IMR-90 (cell line): ENCODE data around the gene ACACB. TPM values are rescaled to one million over a fixed set of nuclear protein-coding genes. Genes with fewer than 3 reads are reported as not detected.

Experiments
- ATAC-seq: fragments of 200-7000 bp; cut with Tn5 transposase; 2 replicates; pipeline ENCODE4 v1.9.1; 2020; ENCODE audit warnings: low read depth, mild to moderate bottlenecking, moderate library complexity
- BruUV-seq: library from RNA; stranded (reverse); fragments of 400-500 nt; replicated peaks from 2 replicates; lab custom pipeline; 2021; lab: Mats Ljungman, UMichigan
- CTCF ChIA-PET: fragments of 300-600 bp; formaldehyde crosslinking; extraction: SDS; loops from one replicate; lab custom pipeline; 2021; ENCODE audit warnings: antibody characterized with exemption; lab: Yijun Ruan, JAX
- POLR2A ChIA-PET: fragments of 300-600 bp; sonication (Branson Sonifier 250); formaldehyde crosslinking; loops from one replicate; lab custom pipeline; 2022; ENCODE audit warnings: antibody characterized with exemption; ENCODE audit not compliant: unreplicated experiment; lab: Charles Lee
- DNase-seq: peaks from one replicate; pipeline ENCODE4 v3.0.0; 2013
- H2AFZ ChIP-seq: replicated peaks from 2 replicates; pipeline ENCODE3; 2013; ENCODE audit warnings: low read length, mild to moderate bottlenecking; ENCODE audit not compliant: poor library complexity
- H2AK5ac ChIP-seq: 2 replicates; pipeline ENCODE4 v1.6.1; 2013; ENCODE audit warnings: low read depth, low read length, inconsistent platforms
- H2AK9ac ChIP-seq: replicated peaks from 2 replicates; pipeline ENCODE3; 2013; ENCODE audit warnings: mild to moderate bottlenecking, low read depth, low read length, moderate library complexity; ENCODE audit not compliant: poor library complexity
- H2BK120ac ChIP-seq: 2 replicates; pipeline ENCODE4 v1.6.1; 2013; ENCODE audit warnings: low read depth, low read length, inconsistent platforms
- H2BK15ac ChIP-seq: 3 replicates; pipeline ENCODE4 v1.6.1; 2013; ENCODE audit warnings: low read depth, low read length, inconsistent platforms
- H2BK20ac ChIP-seq: 2 replicates; pipeline ENCODE4 v1.6.1; 2013; ENCODE audit warnings: low read depth, mild to moderate bottlenecking, inconsistent platforms, low read length, moderate library complexity
- H2BK5ac ChIP-seq: 2 replicates; pipeline ENCODE4 v1.6.1; 2013; ENCODE audit warnings: mild to moderate bottlenecking, low read depth, low read length, inconsistent platforms; ENCODE audit not compliant: poor library complexity, severe bottlenecking
- H3K14ac ChIP-seq: replicated peaks from 2 replicates; pipeline ENCODE4 v1.6.1; 2013; ENCODE audit warnings: low read depth, low read length, inconsistent platforms
- H3K18ac ChIP-seq: 2 replicates; pipeline ENCODE4 v1.6.1; 2013; ENCODE audit warnings: low read depth, low read length, control low read depth
- H3K23ac ChIP-seq: 2 replicates; pipeline ENCODE4 v1.6.1; 2013; ENCODE audit warnings: low read depth, low read length, inconsistent platforms
- H3K27ac ChIP-seq: 2 replicates; pipeline ENCODE4 v1.5.1; 2013; ENCODE audit warnings: mild to moderate bottlenecking, control low read depth, low read length; ENCODE audit not compliant: insufficient read depth
- H3K27me3 ChIP-seq: 2 replicates; pipeline ENCODE4 v1.6.1; 2013; ENCODE audit warnings: low read length; ENCODE audit not compliant: control insufficient read depth, insufficient read depth
- H3K36me3 ChIP-seq: 2 replicates; pipeline ENCODE4 v1.6.1; 2013; ENCODE audit warnings: low read length, mixed read lengths; ENCODE audit not compliant: control insufficient read depth, insufficient read depth
- H3K4ac ChIP-seq: 2 replicates; pipeline ENCODE4 v1.6.1; 2013; ENCODE audit warnings: low read depth, low read length, inconsistent platforms
- H3K4me1 ChIP-seq: 2 replicates; pipeline ENCODE4 v1.6.1; 2013; ENCODE audit warnings: low read length, mixed read lengths; ENCODE audit not compliant: control insufficient read depth, insufficient read depth
- H3K4me2 ChIP-seq: 2 replicates; pipeline ENCODE4 v1.6.1; 2013; ENCODE audit warnings: low read depth, mild to moderate bottlenecking, control low read depth, low read length, moderate library complexity
- H3K4me3 ChIP-seq: 2 replicates; pipeline ENCODE4 v1.5.1; 2013; ENCODE audit warnings: low read depth, mild to moderate bottlenecking, control low read depth, low read length, moderate library complexity; ENCODE audit not compliant: insufficient read depth
- H3K56ac ChIP-seq: 2 replicates; pipeline ENCODE4 v1.6.1; 2013; ENCODE audit warnings: low read length, inconsistent platforms; ENCODE audit not compliant: insufficient read depth; ENCODE audit errors: extremely low read depth
- H3K79me1 ChIP-seq, 2 experiments: 2 replicates each; pipeline ENCODE4 v1.6.1; 2013; ENCODE audit warnings: low read length in 2 of 2, inconsistent platforms in 1 of 2, low read depth in 1 of 2
- H3K9ac ChIP-seq: 2 replicates; pipeline ENCODE4 v1.6.1; 2013; ENCODE audit warnings: low read depth, low read length, control low read depth
- H3K9me1 ChIP-seq: 2 replicates; pipeline ENCODE4 v1.6.1; 2013; ENCODE audit warnings: low read length, inconsistent platforms; ENCODE audit not compliant: insufficient read depth
- H3K9me3 ChIP-seq: 2 replicates; pipeline ENCODE4 v1.6.1; 2013; ENCODE audit warnings: low read length; ENCODE audit not compliant: control insufficient read depth, insufficient read depth
- H4K20me1 ChIP-seq: 2 replicates; pipeline ENCODE4 v1.6.1; 2013; ENCODE audit warnings: low read length, inconsistent platforms; ENCODE audit not compliant: insufficient read depth
- H4K5ac ChIP-seq: 2 replicates; pipeline ENCODE4 v1.6.1; 2013; ENCODE audit warnings: mild to moderate bottlenecking, low read depth, low read length, control low read depth
- H4K8ac ChIP-seq, 2 experiments: 2 replicates each; pipeline ENCODE4 v1.6.1; 2013; ENCODE audit warnings: low read depth in 2 of 2, low read length in 2 of 2, control low read depth in 1 of 2, inconsistent platforms in 1 of 2
- H4K91ac ChIP-seq: 2 replicates; pipeline ENCODE4 v1.6.1; 2013; ENCODE audit warnings: low read depth, low read length, inconsistent platforms; ENCODE audit not compliant: insufficient read depth
- BHLHE40 ChIP-seq: fragments of 150-350 bp; IDR thresholded peaks from 2 replicates; pipeline ENCODE4 v1.6.1; 2016; ENCODE audit warnings: mild to moderate bottlenecking, low read depth, low read length
- CEBPB ChIP-seq: IDR thresholded peaks from 2 replicates; pipeline ENCODE4 v1.6.1; 2012; ENCODE audit warnings: low read depth, low read length, improper control_type of control experiment
- CHD1 ChIP-seq: IDR thresholded peaks from 2 replicates; pipeline ENCODE4 v1.6.1; 2012; ENCODE audit warnings: low read depth, low read length, improper control_type of control experiment
- FOS ChIP-seq: fragments of 150-350 bp; IDR thresholded peaks from 2 replicates; pipeline ENCODE4 v1.6.1; 2016; ENCODE audit warnings: low read depth, low read length
- MAFK ChIP-seq: IDR thresholded peaks from 2 replicates; pipeline ENCODE4 v1.6.1; 2012; ENCODE audit warnings: low read depth, low read length, improper control_type of control experiment
- MAZ ChIP-seq: IDR thresholded peaks from 2 replicates; pipeline ENCODE4 v1.6.1; 2012; ENCODE audit warnings: low read depth, mild to moderate bottlenecking, low read length, improper control_type of control experiment, moderate library complexity, borderline replicate concordance
- MXI1 ChIP-seq: IDR thresholded peaks from 2 replicates; pipeline ENCODE4 v1.6.1; 2012; ENCODE audit warnings: low read depth, mild to moderate bottlenecking, low read length, moderate library complexity, borderline replicate concordance
- NFE2L2 ChIP-seq: fragments of 150-350 bp; IDR thresholded peaks from 2 replicates; pipeline ENCODE4 v1.6.1; 2016; ENCODE audit warnings: low read depth, mild to moderate bottlenecking, low read length
- POLR2A ChIP-seq: IDR thresholded peaks from 2 replicates; pipeline ENCODE4 v1.6.1; 2012; ENCODE audit warnings: mild to moderate bottlenecking, low read depth, low read length
- RAD21 ChIP-seq: IDR thresholded peaks from 2 replicates; pipeline ENCODE4 v1.6.1; 2012; ENCODE audit warnings: low read length, improper control_type of control experiment
- RCOR1 ChIP-seq: IDR thresholded peaks from 2 replicates; pipeline ENCODE4 v1.6.1; 2012; ENCODE audit warnings: mild to moderate bottlenecking, low read length, improper control_type of control experiment; ENCODE audit not compliant: insufficient replicate concordance
- RFX5 ChIP-seq: IDR thresholded peaks from 2 replicates; pipeline ENCODE4 v1.8.0; 2012; ENCODE audit warnings: low read depth, mild to moderate bottlenecking, low read length, moderate library complexity
- SMC3 ChIP-seq: fragments of 150-350 bp; IDR thresholded peaks from 2 replicates; pipeline ENCODE4 v1.6.1; 2016; ENCODE audit warnings: low read depth, mild to moderate bottlenecking, antibody characterized with exemption, low read length, moderate library complexity
- WGBS, 2 experiments: methylation state at CpG; one replicate each; pipeline versions ENCODE4 v1.1.5 to v1.1.7; 2013; ENCODE audit warnings: missing lambda C conversion rate in 2 of 2; ENCODE audit not compliant: insufficient read length in 1 of 2; ENCODE audit errors: extremely low coverage in 2 of 2; 5-methylcytosine and 5-hydroxymethylcytosine counted together
- dilution Hi-C: fragments of 300-500 bp; cut with HindIII; formaldehyde crosslinking; loops from one replicate; pipeline ENCODE4 v1.14.3; 2018; ENCODE audit warnings: low sequenced_read_pairs; ENCODE audit not compliant: unreplicated experiment
- in situ Hi-C: fragments of 300-500 bp; cut with MboI; formaldehyde crosslinking; loops from 3 replicates; pipeline ENCODE4 v1.14.3; 2019; ENCODE audit warnings: low sequenced_read_pairs, inconsistent platforms, mixed read lengths
- intact Hi-C: fragments of 100-400 bp; cut with micrococcal nuclease; formaldehyde crosslinking; loops from 2 replicates; pipeline ENCODE4 v1.10.0; 2022
- polyA plus RNA-seq, 3 experiments: library from polyadenylated mRNA; depleted of rRNA; stranded (reverse); fragments of >200 nt; gene quantifications; 2 replicates each; pipeline ENCODE4 v1.2.3, GENCODE V29; 2012; ENCODE audit warnings: low replicate concordance in 1 of 3
- total RNA-seq: library from RNA; depleted of rRNA; stranded (reverse); fragments of >200 nt; gene quantifications from 2 replicates; pipeline ENCODE4 v1.2.3, GENCODE V29; 2012
- TF ChIP-seq, protein P1 (sequence below): fragments of 150-350 bp; IDR thresholded peaks from 2 replicates; pipeline ENCODE4 v1.6.1; 2016; ENCODE audit warnings: low read depth, mild to moderate bottlenecking, low read length, moderate library complexity, borderline replicate concordance
- TF ChIP-seq, protein P2 (sequence below): fragments of 150-350 bp; IDR thresholded peaks from 2 replicates; pipeline ENCODE4 v1.6.1; 2017; ENCODE audit warnings: mild to moderate bottlenecking, antibody characterized with exemption, low read length, low read depth

Gene ACACB
- total and polyA plus RNA-seq, 2 of the 4 experiments (the other 2 are of a cell fraction): 2.0 to 2.1 TPM

DNA sequence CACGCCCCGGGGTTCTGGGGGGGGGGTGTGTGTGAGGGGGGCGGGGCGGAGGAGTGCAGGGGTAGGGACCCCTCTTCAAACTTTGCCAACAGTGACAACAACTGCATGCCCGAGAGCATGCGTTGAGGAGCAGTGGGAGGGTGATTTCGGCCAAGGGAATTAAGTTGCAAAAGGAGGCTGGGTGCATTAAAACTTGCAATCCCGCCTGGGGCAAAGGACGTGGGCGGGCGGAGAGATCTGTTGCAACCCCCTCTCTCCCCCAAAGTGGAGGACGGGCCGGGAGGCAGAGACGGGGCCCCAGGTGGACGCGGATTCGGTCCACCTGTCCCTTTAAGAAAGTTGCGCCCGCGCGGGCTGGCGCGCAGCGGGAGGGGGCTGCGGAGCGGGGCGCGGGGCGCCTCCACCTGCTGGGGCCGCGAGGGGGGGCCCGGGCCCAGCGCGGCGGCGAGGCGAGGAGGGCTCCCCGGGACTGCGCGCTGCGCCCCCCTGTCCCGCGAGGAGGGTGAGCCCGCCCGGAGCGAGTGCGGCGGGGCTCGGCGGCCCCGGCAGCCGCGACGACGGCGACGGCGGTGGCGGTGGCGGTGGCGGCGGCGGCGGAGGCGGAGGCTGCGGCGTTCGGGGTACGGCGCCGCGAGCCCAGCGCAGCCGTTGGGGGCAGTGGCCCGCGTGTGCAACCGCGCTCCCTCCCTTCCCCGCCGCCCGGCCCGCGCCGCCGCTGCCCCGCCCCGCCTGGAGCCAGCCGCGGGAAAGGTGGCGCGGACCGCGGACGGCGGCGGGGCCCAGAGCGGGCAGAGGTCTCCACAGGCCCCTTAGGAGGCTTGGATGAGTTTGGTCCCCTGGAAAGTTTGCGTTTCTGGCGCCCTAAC is 193.2 kb downstream of the ACACB start:
- no peaks in the 10 kb centered on the region for H3K9me3 ChIP-seq
- H3K9me1 ChIP-seq: no peaks in the 10 kb centered on the region
- no peak overlapping the region for H3K56ac ChIP-seq
- H4K20me1 ChIP-seq: no peaks in the 10 kb centered on the region
- no peaks in the 10 kb centered on the region for H3K79me1 ChIP-seq
- H2BK120ac ChIP-seq: no peak overlapping the region
- 1% methylated on average over 45 of the region's 99 CpGs; no CpG with 5 or more reads in 1 of the 2 experiments for WGBS, 2 experiments
- no peak overlapping the region for H3K4ac ChIP-seq
- DNase-seq (no peak), ATAC-seq (peak; percentile 44)
- H2AFZ ChIP-seq: peak overlapping the region; percentile 75
- no peak overlapping the region for H2BK15ac ChIP-seq
- ChIA-PET POLR2A (no interaction called here), CTCF (no interaction called here)
- H3K4me2 ChIP-seq: peak overlapping the region; percentile 67; the same call in 1 of the 2 replicates
- H4K8ac ChIP-seq: no peak overlapping the region
- intact Hi-C loops (no loop called here), in situ Hi-C loops (no loop called here), dilution Hi-C loops (no loop called here)
- no peak overlapping the region for H4K5ac ChIP-seq
- no peak overlapping the region for H2BK5ac ChIP-seq
- no peak overlapping the region for H3K9ac ChIP-seq
- no peak overlapping the region for H2AK5ac ChIP-seq
- H3K18ac ChIP-seq: no peak overlapping the region
- no peak overlapping the region; the same call in 1 of the 2 replicates for H3K4me3 ChIP-seq
- no peak overlapping the region for H4K91ac ChIP-seq
- H3K4me1 ChIP-seq: no peaks in the 10 kb centered on the region; the same call in 1 of the 2 replicates
- H3K14ac ChIP-seq: no peak overlapping the region
- H2AK9ac ChIP-seq: no peak overlapping the region
- H3K27me3 ChIP-seq: peaks cover 73% of the 10 kb centered on the region
- H3K27ac ChIP-seq: no peak overlapping the region
- H3K36me3 ChIP-seq: no peaks in the 10 kb centered on the region
- H3K23ac ChIP-seq: no peak overlapping the region
- H2BK20ac ChIP-seq: no peak overlapping the region
- BruUV-seq: no TSS peak
- TF ChIP-seq MAZ: no peak
- TF ChIP-seq MXI1: no peak
- no peak for TF ChIP-seq BHLHE40
- TF ChIP-seq, protein P1, sequence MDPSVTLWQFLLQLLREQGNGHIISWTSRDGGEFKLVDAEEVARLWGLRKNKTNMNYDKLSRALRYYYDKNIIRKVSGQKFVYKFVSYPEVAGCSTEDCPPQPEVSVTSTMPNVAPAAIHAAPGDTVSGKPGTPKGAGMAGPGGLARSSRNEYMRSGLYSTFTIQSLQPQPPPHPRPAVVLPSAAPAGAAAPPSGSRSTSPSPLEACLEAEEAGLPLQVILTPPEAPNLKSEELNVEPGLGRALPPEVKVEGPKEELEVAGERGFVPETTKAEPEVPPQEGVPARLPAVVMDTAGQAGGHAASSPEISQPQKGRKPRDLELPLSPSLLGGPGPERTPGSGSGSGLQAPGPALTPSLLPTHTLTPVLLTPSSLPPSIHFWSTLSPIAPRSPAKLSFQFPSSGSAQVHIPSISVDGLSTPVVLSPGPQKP: no peak
- no peak for TF ChIP-seq CHD1
- TF ChIP-seq CEBPB: no peak
- TF ChIP-seq RFX5: no peak
- TF ChIP-seq, protein P2, sequence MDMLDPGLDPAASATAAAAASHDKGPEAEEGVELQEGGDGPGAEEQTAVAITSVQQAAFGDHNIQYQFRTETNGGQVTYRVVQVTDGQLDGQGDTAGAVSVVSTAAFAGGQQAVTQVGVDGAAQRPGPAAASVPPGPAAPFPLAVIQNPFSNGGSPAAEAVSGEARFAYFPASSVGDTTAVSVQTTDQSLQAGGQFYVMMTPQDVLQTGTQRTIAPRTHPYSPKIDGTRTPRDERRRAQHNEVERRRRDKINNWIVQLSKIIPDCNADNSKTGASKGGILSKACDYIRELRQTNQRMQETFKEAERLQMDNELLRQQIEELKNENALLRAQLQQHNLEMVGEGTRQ: no peak
- no peak for TF ChIP-seq RAD21
- TF ChIP-seq RCOR1: no peak
- no peak for TF ChIP-seq MAFK
- no peak for TF ChIP-seq NFE2L2
- no peak for TF ChIP-seq POLR2A
- TF ChIP-seq SMC3: no peak
- no peak for TF ChIP-seq FOS
